Activated CD4-positive, alpha-beta T cell treated with anti-CD3 and anti-CD28 coated beads, Interleukin-2, Interleukin-4, amounts not matched to agents 100 ng/mL and 50 ng/mL, durations not matched to agents 16 hours and 8 hours (primary cell): ENCODE results near the gene JARID2.
"Not testable (repeated sequence)": the region's sequence is repeated elsewhere in the genome, so short reads cannot be mapped to it uniquely, and the experiment has no call there.

Source experiments
- DNase-seq: peaks from one replicate; pipeline ENCODE4 v3.0.0-alpha.2; 2020; ENCODE audit warnings: low spot score

JARID2 gene

DNA sequence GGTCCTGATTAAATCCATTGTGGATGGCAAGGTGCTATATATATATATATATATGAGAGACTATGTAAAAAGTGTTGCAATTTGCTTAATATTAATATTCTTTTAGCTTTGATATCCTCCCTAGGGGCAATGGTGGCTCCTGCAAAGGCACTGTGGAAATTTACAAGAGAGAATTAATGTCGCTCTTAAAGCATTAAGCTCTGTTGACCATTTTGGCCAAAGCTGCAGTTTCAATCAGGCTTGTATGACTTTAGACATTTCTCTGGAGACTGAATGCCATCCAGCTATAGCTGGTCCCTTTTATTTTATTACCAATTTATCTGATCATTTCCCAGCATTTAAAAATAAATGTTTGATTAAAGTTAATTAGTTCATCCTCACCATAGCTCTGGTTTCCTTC lies 155.3 kb downstream of the JARID2 start:
- DNase-seq = no peak

GRCh38 chr6:15401769-15402250 lies 155.9 kb downstream of the JARID2 start:
- DNase-seq = no peak

- DNase-seq = no peak
Measured at GRCh38 chr6:15402406-15403045, 156.7 kb downstream of the JARID2 start.

- DNase-seq = no peak
Measured at GRCh38 chr6:15403094-15403755, 157.4 kb downstream of the JARID2 start.

- no peak for DNase-seq
Measured at GRCh38 chr6:15404685-15404980, 158.8 kb downstream of the JARID2 start.

GRCh38 chr6:15405129-15406068 lies 159.5 kb downstream of the JARID2 start:
- no peak for DNase-seq

- no peak for DNase-seq
Measured at GRCh38 chr6:15406452-15406851, 160.6 kb downstream of the JARID2 start.

GRCh38 chr6:15408008-15408407 lies 162.1 kb downstream of the JARID2 start:
- no peak for DNase-seq

DNA sequence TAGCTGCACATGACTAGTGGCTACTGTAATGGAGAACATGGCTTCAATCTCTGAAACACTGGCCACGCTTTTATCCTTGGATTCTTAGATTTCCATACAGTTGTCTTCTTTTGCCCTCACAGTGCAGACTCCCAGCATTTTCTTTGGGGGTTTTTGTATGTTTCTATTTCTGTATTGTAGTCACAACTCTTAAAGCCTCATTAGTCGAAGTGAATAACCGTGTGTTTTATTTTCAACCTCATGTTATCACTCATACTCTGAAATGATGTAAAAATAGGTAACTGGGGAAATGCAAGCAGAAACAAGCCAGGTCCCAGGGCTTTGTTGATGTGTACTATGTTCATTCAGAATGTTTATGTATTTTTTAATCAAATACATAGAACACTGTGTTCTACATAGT lies 162.9 kb downstream of the JARID2 start:
- no peak for DNase-seq

DNA sequence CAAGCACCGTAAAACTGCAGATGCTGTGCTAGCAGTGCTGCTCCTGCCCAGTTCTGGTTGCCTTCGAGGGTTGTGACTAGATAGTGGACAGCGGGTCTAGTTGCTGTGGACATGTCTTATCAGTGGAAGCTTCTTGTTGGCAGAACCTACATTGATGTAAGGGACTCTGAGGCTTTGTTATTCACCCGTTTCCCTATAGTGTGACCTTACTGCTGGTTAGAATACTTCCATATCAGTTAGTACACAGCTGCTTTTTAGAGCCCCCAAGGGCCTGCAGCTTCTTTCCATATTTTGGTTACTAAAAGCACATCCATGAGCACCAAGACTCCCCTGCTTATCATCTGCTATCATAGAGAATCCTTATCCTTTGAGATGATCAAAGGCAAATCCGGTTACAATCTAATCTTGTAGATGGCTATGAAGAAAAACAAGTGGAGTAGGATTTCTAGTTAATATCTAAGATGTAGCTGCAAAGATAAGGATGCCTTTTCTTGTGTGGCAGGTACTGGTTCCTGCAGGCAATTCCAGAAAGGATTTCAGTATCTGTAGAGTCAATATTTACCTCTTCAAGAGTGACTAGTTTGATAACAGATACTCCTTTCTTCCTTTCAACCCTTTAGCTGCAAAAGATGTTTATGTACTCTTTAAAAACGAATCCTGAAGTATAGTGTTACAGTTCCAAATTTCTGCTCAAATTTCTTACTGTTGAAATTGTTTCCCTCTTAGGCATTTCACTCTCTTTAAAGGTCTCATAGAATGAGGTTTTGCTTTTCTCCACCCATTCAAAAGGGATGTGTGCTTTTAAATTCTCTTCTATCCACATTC lies 163.6 kb downstream of the JARID2 start:
- DNase-seq = no peak

- DNase-seq = no peak
Measured at GRCh38 chr6:15410126-15410391, 164.2 kb downstream of the JARID2 start.

- DNase-seq = no peak
Measured at GRCh38 chr6:15410752-15411151, 164.9 kb downstream of the JARID2 start.

DNA sequence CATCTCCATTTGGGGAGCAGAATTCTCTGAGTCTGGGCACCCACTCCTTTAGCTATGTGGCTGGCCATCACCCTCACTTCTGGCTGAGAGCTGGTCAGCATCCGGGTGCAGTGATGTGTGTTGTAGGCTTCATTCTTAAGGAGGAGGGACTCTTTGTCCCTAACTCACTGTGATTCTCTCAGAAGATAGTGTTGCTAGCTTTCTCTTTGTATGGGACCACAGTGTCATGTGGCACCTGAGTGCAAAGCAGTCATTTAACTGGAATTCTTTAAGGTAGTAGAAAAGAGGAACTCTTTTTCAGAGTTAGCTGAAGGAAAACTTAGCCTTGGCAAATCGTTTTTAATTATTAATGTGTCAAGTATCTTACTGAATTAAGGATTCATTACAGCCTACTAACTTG lies 165.9 kb downstream of the JARID2 start:
- DNase-seq = no peak

DNA sequence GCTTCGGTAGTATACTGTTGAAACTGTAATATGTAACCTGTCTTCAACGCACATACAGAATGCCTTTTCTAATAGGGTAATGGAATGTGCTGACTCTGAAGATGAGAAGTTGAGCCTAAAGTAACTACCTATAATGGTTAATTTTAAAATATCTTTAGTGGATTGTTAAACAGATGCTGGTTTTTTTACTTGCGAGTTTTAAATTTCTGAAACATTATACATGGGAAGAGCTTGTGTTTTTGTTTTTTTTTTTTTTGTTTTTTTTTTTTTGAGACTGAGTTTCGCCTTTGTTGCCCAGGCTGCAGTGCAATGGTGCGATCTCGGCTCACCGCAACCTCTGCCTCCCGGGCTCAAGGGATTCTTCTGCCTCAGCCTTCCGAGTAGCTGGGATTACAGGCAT lies 166.9 kb downstream of the JARID2 start:
- no peak for DNase-seq

- no peak for DNase-seq
Measured at GRCh38 chr6:15413466-15414234, 167.8 kb downstream of the JARID2 start.

GRCh38 chr6:15414235-15414612 lies 168.4 kb downstream of the JARID2 start:
- no peak for DNase-seq

GRCh38 chr6:15415622-15416021 lies 169.8 kb downstream of the JARID2 start:
- DNase-seq = not testable (repeated sequence)

GRCh38 chr6:15416932-15417509 lies 171.2 kb downstream of the JARID2 start:
- DNase-seq = no peak

DNA sequence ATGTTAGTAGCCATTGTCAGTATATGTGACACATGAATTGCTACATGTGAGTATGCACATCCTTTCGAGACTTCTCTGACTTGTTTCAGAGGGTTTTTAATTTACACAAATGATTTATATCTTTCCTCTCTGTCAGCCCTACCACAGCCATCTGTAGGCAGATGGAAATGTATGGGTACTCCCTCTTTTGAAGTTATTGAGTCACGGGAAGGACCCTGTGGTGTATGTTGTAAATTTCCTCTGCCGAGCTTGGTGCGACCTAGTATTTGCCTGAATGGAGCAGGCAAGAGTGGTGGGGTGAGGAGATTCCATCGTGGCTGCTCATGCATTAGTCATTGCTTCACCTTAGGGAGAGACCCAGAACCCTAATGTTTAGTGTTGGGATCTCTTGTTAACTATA lies 171.9 kb downstream of the JARID2 start:
- DNase-seq = peak; percentile 43

GRCh38 chr6:15419493-15419892 lies 173.6 kb downstream of the JARID2 start:
- no peak for DNase-seq

- DNase-seq = no peak
Measured at GRCh38 chr6:15420959-15421438, 175.1 kb downstream of the JARID2 start.
